Endothelial cell of umbilical vein (primary cell): ENCODE results near the gene C1QB. TPM values are rescaled to one million over a fixed set of nuclear protein-coding genes. Genes with fewer than 3 reads are reported as not detected.

Source experiments
- BruUV-seq: library from RNA; stranded (reverse); fragments of 400-500 nt; replicated peaks from 2 replicates; lab custom pipeline; 2021; lab: Mats Ljungman, UMichigan
- CTCF ChIA-PET: fragments of 300-600, 350-600 bp; sonication (Branson Sonifier 250); formaldehyde crosslinking; loops from one replicate; lab custom pipeline; 2021; ENCODE audit warnings: antibody characterized with exemption, inconsistent platforms; lab: Charles Lee
- POLR2A ChIA-PET: fragments of 300-600, 350-600 bp; sonication (Branson Sonifier 250); formaldehyde crosslinking; loops from one replicate; lab custom pipeline; 2021; ENCODE audit warnings: antibody characterized with exemption, inconsistent platforms; lab: Charles Lee
- DNase-seq: peaks from one replicate; pipeline ENCODE4 v3.0.0-alpha.2; 2011; ENCODE audit warnings: low read depth, low spot score
- FAIRE-seq: peaks from 2 replicates; lab custom pipeline; 2011; peaks lifted over from hg19 to GRCh38; lab: Jason Lieb, UNC
- H2AFZ ChIP-seq: 2 replicates; pipeline ENCODE4 v1.6.0; 2012; ENCODE audit warnings: low read depth, low read length, control low read depth, inconsistent platforms
- H3K27ac ChIP-seq: 2 replicates; pipeline ENCODE4 v1.5.1; 2011; ENCODE audit warnings: low read depth, mild to moderate bottlenecking, control low read depth, low read length, moderate library complexity; ENCODE audit not compliant: insufficient read depth
- H3K27me3 ChIP-seq, 2 experiments: 2 replicates each; pipeline versions ENCODE4 v1.6.0 to v1.6.1; 2011; ENCODE audit warnings: low read length in 2 of 2, mixed read lengths in 1 of 2; ENCODE audit not compliant: control insufficient read depth in 2 of 2, insufficient read depth in 2 of 2
- H3K36me3 ChIP-seq, 2 experiments: 2 replicates in 1 of 2; 3 replicates in 1 of 2; pipeline ENCODE4 v1.5.1; 2011; ENCODE audit warnings: low read length in 2 of 2, mild to moderate bottlenecking in 1 of 2, moderate library complexity in 1 of 2; ENCODE audit not compliant: control insufficient read depth in 2 of 2, insufficient read depth in 2 of 2; ENCODE audit errors: extremely low read depth in 1 of 2
- H3K4me1 ChIP-seq: 3 replicates; pipeline ENCODE4 v1.5.1; 2011; ENCODE audit warnings: mild to moderate bottlenecking, low read length; ENCODE audit not compliant: control insufficient read depth, insufficient read depth; ENCODE audit errors: extremely low read depth
- H3K4me2 ChIP-seq: 2 replicates; pipeline ENCODE4 v1.6.1; 2011; ENCODE audit warnings: low read length, control low read depth, mixed read lengths; ENCODE audit not compliant: insufficient read depth
- H3K4me3 ChIP-seq, 3 experiments: fragments of 200-600 bp in 1 of 3; sonication (generic), shearing (Covaris generic) in 1 of 3; replicated peaks in 1 of 3; 2 replicates each; pipeline ENCODE4 v1.5.1; 2011 to 2016; ENCODE audit warnings: control low read depth in 3 of 3, low read length in 3 of 3, mild to moderate bottlenecking in 2 of 3, inconsistent platforms in 1 of 3, low read depth in 1 of 3, moderate library complexity in 1 of 3; ENCODE audit not compliant: insufficient read depth in 1 of 3
- H3K79me2 ChIP-seq: 2 replicates; pipeline ENCODE4 v1.6.0; 2012; ENCODE audit warnings: low read length, inconsistent platforms; ENCODE audit not compliant: control insufficient read depth, insufficient read depth
- H3K9ac ChIP-seq: replicated peaks from 2 replicates; pipeline ENCODE3; 2011; ENCODE audit warnings: low read length, control low read depth; ENCODE audit not compliant: insufficient read depth; ENCODE audit errors: extremely low read depth
- H3K9me1 ChIP-seq: replicated peaks from 3 replicates; pipeline ENCODE4 v1.6.0; 2011; ENCODE audit warnings: mild to moderate bottlenecking, low read length; ENCODE audit not compliant: control insufficient read depth, insufficient read depth; ENCODE audit errors: extremely low read depth
- H3K9me3 ChIP-seq: replicated peaks from 2 replicates; pipeline ENCODE4 v1.5.1; 2012; ENCODE audit warnings: low read length, inconsistent platforms; ENCODE audit not compliant: control insufficient read depth, insufficient read depth
- H4K20me1 ChIP-seq: replicated peaks from 2 replicates; pipeline ENCODE3; 2011; ENCODE audit warnings: mild to moderate bottlenecking, low read length; ENCODE audit not compliant: control insufficient read depth, insufficient read depth; ENCODE audit errors: extremely low read depth
- CTCF ChIP-seq, 2 donors: IDR thresholded peaks; 1 replicate in 1 of 2; 2 replicates in 1 of 2; pipeline ENCODE4 v1.5.1; 2011; ENCODE audit warnings: low read length in 2 of 2, mild to moderate bottlenecking in 2 of 2, moderate library complexity in 2 of 2, control low read depth in 1 of 2, inconsistent platforms in 1 of 2, low read depth in 1 of 2; ENCODE audit not compliant: insufficient read depth in 1 of 2; ENCODE audit errors: extremely low read depth in 1 of 2
- EZH2 ChIP-seq: IDR thresholded peaks from 2 replicates; pipeline ENCODE4 v1.6.1; 2012; ENCODE audit warnings: borderline replicate concordance, low read depth, mild to moderate bottlenecking, moderate library complexity, low read length, inconsistent platforms; ENCODE audit not compliant: severe bottlenecking
- GATA2 ChIP-seq: IDR thresholded peaks from 2 replicates; pipeline ENCODE4 v1.7.0; 2011; ENCODE audit warnings: low read depth, mild to moderate bottlenecking, moderate library complexity, mixed read lengths, low read length; ENCODE audit not compliant: insufficient read length, insufficient read depth
- POLR2A ChIP-seq: IDR thresholded peaks from 2 replicates; pipeline ENCODE4 v1.6.1; 2012; ENCODE audit warnings: low read depth, mild to moderate bottlenecking, control low read depth, low read length
- dilution Hi-C: fragments of 300-500 bp; cut with MboI; formaldehyde crosslinking; loops from one replicate; pipeline ENCODE4 v1.15.0; 2019; ENCODE audit warnings: low sequenced_read_pairs; ENCODE audit not compliant: extremely low pct_ligation_motif_present
- intact Hi-C: fragments of 100-400 bp; cut with micrococcal nuclease; formaldehyde crosslinking; loops from one replicate; pipeline ENCODE4 v1.10.0; 2022
- polyA plus RNA-seq, 4 experiments: library from polyadenylated mRNA; depleted of rRNA in 3 of 4; stranded (reverse) in 3 of 4; unstranded in 1 of 4; fragments of >200 nt; gene quantifications; 2 replicates each; pipeline versions ENCODE4 v1.2.1 to v1.2.3, GENCODE V29; 2011 to 2012; ENCODE audit warnings: missing spikeins in 1 of 4
- total RNA-seq: library from RNA; stranded (reverse); gene quantifications from 2 replicates; pipeline ENCODE4 v1.2.3, GENCODE V29; 2021

The C1QB gene
- total and polyA plus RNA-seq, 2 donors (not counting 3 experiments of a cell fraction or from before 2014, with no cell fraction given), result not detected

- peak overlapping the region; percentile 29 to 50 (median 33) for H3K4me3 ChIP-seq
- H2AFZ ChIP-seq, result peak overlapping the region; percentile 57
- ChIA-PET POLR2A (no interaction called here), CTCF (interaction anchor here (0.6 to 2.5 kb wide), 7 partner anchors 8 to 151 kb away, joined by 3 to 22 read pairs (median 4); no protein-coding TSS in a partner anchor)
- intact Hi-C loops, result loop anchor here (2.0 kb wide), 1 partner anchor 37 kb away; no protein-coding TSS in a partner anchor
- H3K4me2 ChIP-seq, result peak overlapping the region; percentile 18
- dilution Hi-C loops, result no loop called here
- H3K27ac ChIP-seq, result peak overlapping the region; percentile 61
- peaks cover 20% of the 10 kb centered on the region for H3K4me1 ChIP-seq
- H3K79me2 ChIP-seq, result peaks cover 38% of the 10 kb centered on the region
- H4K20me1 ChIP-seq, result no peaks in the 10 kb centered on the region
- H3K9me1 ChIP-seq, result no peaks in the 10 kb centered on the region
- peaks cover 0 to 2% of the 10 kb centered on the region in 2 experiments for H3K36me3 ChIP-seq
- FAIRE-seq, result peak; percentile 71
- H3K9me3 ChIP-seq, result no peaks in the 10 kb centered on the region
- DNase-seq, result peak; percentile 49
- H3K27me3 ChIP-seq, result no peaks in the 10 kb centered on the region
- no TSS peak for BruUV-seq
- H3K9ac ChIP-seq, result no peak overlapping the region
- TF ChIP-seq GATA2 (no peak), EZH2 (no peak), CTCF (IDR thresholded peaks at IDR 0.05; ENCODE audit: extremely low read depth in 1 of 2, insufficient read depth in 1 of 2, low read depth in 1 of 2, low read length in 2 of 2) (no peak), POLR2A (no peak)
These were observed 57.1 kb downstream of the C1QB start for GRCh38 chr1:22709891-22710700.
